ENCODE results near the gene TOP3A.

The TOP3A gene

GRCh38 chr17:18314731-18315561 is at the start of gene TOP3A, which contains the start of gene SMCR8:
Gene TOP3A (minus strand): TSS chr17:18314994. CDS start chr17:18314778, 216 bp downstream.
Gene SMCR8 (plus strand): TSS chr17:18315293. CDS start chr17:18315790, 497 bp downstream.
- TF ChIP-seq CTCF (IDR thresholded peaks at IDR 0.05; ENCODE audit: control extremely low read depth, extremely low read depth, low read depth, missing control alignments), result no peak
- ChIA-PET CTCF (no interaction called here), POLR2A (interaction anchor here (0.8 kb wide), 1 partner anchor 15 kb away, joined by 3 read pairs; no protein-coding TSS in a partner anchor)
- DNase-seq (ENCODE audit: extremely low spot score), result peak; percentile 92

- POLR2A ChIA-PET, result no interaction called here
- DNase-seq (ENCODE audit: extremely low spot score), result no peak
- CTCF ChIA-PET, result no interaction called here
- TF ChIP-seq CTCF (IDR thresholded peaks at IDR 0.05; ENCODE audit: control extremely low read depth, extremely low read depth, low read depth, missing control alignments), result no peak
Observed at GRCh38 chr17:18364166-18364565, 49.4 kb upstream of the TOP3A start.

GRCh38 chr17:18363101-18364049 is 48.6 kb upstream of the TOP3A start, which contains the start of gene SHMT1:
Gene SHMT1 (minus strand): TSS chr17:18363550. CDS start chr17:18355981, 7,569 bp downstream.
- ChIA-PET POLR2A (no interaction called here), CTCF (interaction anchor here (1.1 to 2.6 kb wide), 2 partner anchors 15 to 43 kb away, joined by 3 to 7 read pairs; no protein-coding TSS in a partner anchor)
- peak; percentile 98 for DNase-seq (ENCODE audit: extremely low spot score)
- TF ChIP-seq CTCF (IDR thresholded peaks at IDR 0.05; ENCODE audit: control extremely low read depth, extremely low read depth, low read depth, missing control alignments), result no peak

GRCh38 chr17:18362698-18363100 is 47.9 kb upstream of the TOP3A start:
- no peak for DNase-seq (ENCODE audit: extremely low spot score)
- no peak for TF ChIP-seq CTCF (IDR thresholded peaks at IDR 0.05; ENCODE audit: control extremely low read depth, extremely low read depth, low read depth, missing control alignments)
- ChIA-PET POLR2A (no interaction called here), CTCF (interaction anchor here (1.1 to 2.6 kb wide), 2 partner anchors 14 to 42 kb away, joined by 3 to 7 read pairs; no protein-coding TSS in a partner anchor)

GRCh38 chr17:18361837-18362697 is 47.3 kb upstream of the TOP3A start:
- TF ChIP-seq CTCF (IDR thresholded peaks at IDR 0.05; ENCODE audit: control extremely low read depth, extremely low read depth, low read depth, missing control alignments), result no peak
- DNase-seq (ENCODE audit: extremely low spot score), result no peak
- CTCF ChIA-PET, result interaction anchor here (1.1 to 2.6 kb wide), 2 partner anchors 9 to 13 kb away, joined by 3 to 7 read pairs; no protein-coding TSS in a partner anchor
- POLR2A ChIA-PET, result interaction anchor here (0.7 kb wide), 2 partner anchors 15 to 17 kb away, joined by 5 read pairs; no protein-coding TSS in a partner anchor
